ENCODE results near the gene NDUFV2.

NDUFV2 gene

GRCh38 chr18:9123520-9123919, 21.0 kb downstream of the NDUFV2 start:
- no peak for DNase-seq

- DNase-seq: no peak
Measured at GRCh38 chr18:9124824-9125223, 22.3 kb downstream of the NDUFV2 start.

- no peak for DNase-seq
Measured at GRCh38 chr18:9126337-9126736, 23.8 kb downstream of the NDUFV2 start.

GRCh38 chr18:9130195-9130594, 27.7 kb downstream of the NDUFV2 start:
- no peak for DNase-seq

GRCh38 chr18:9130806-9131205, 28.3 kb downstream of the NDUFV2 start:
- DNase-seq: no peak

GRCh38 chr18:9132628-9133027, 30.1 kb downstream of the NDUFV2 start:
- no peak for DNase-seq

GRCh38 chr18:9133225-9133624, 30.7 kb downstream of the NDUFV2 start:
- DNase-seq: no peak

- no peak for DNase-seq
Measured at GRCh38 chr18:9135081-9135911, 32.8 kb downstream of the NDUFV2 start.

- no peak for DNase-seq
Measured at GRCh38 chr18:9135912-9136314, 33.4 kb downstream of the NDUFV2 start.

GRCh38 chr18:9136315-9137155, 34.0 kb downstream of the NDUFV2 start, which contains the start of gene ANKRD12:
ANKRD12 (plus strand) TSS chr18:9136781; CDS start chr18:9182433, 45,652 bp downstream.
- peak; percentile 98 for DNase-seq

- peak; percentile 82 for DNase-seq
Measured at GRCh38 chr18:9137168-9138066, 34.9 kb downstream of the NDUFV2 start.

- DNase-seq: no peak
Measured at GRCh38 chr18:9139400-9140039, 37.0 kb downstream of the NDUFV2 start.

GRCh38 chr18:9140381-9140780, 37.9 kb downstream of the NDUFV2 start:
- DNase-seq: no peak

- DNase-seq: no peak
Measured at GRCh38 chr18:9140984-9141383, 38.5 kb downstream of the NDUFV2 start.

GRCh38 chr18:9146224-9146623, 43.7 kb downstream of the NDUFV2 start:
- DNase-seq: no peak

GRCh38 chr18:9147440-9148202, 45.1 kb downstream of the NDUFV2 start:
- no peak for DNase-seq

- no peak for DNase-seq
Measured at GRCh38 chr18:9148203-9148552, 45.7 kb downstream of the NDUFV2 start.

- no peak for DNase-seq
Measured at GRCh38 chr18:9150121-9150520, 47.6 kb downstream of the NDUFV2 start.

- DNase-seq: no peak
Measured at GRCh38 chr18:9153256-9153655, 50.8 kb downstream of the NDUFV2 start.

- no peak for DNase-seq
Measured at GRCh38 chr18:9156604-9157249, 54.2 kb downstream of the NDUFV2 start.

- DNase-seq: no peak
Measured at GRCh38 chr18:9157806-9158205, 55.3 kb downstream of the NDUFV2 start.
